Measurements from ENCODE around the gene FSTL4.

Gene FSTL4

GRCh38 chr5:133415906-133416305 is 196.4 kb downstream of the FSTL4 start:
- Histone ChIP-seq H3K27me3 (no peaks in the 10 kb centered on the region), H3K4me2 (no peak overlapping the region), H3K9ac (no peak overlapping the region), H3K9me3 (no peaks in the 10 kb centered on the region), H3K27ac (no peak overlapping the region), H4K20me1 (no peaks in the 10 kb centered on the region), H3K4me3 (no peak overlapping the region), H3K4me1 (no peaks in the 10 kb centered on the region), H3K36me3 (no peaks in the 10 kb centered on the region)
- no peak for TF ChIP-seq Cebpa-rat (IDR thresholded peaks at IDR 0.05)

- Histone ChIP-seq H3K9me3 (no peaks in the 10 kb centered on the region), H3K27me3 (no peaks in the 10 kb centered on the region), H3K4me2 (no peak overlapping the region), H3K27ac (no peak overlapping the region), H3K9ac (no peak overlapping the region), H3K36me3 (no peaks in the 10 kb centered on the region), H4K20me1 (no peaks in the 10 kb centered on the region), H3K4me1 (no peaks in the 10 kb centered on the region), H3K4me3 (no peak overlapping the region)
- TF ChIP-seq Cebpa-rat (IDR thresholded peaks at IDR 0.05) = no peak
Measured at GRCh38 chr5:133415506-133415905, 196.8 kb downstream of the FSTL4 start.

DNA sequence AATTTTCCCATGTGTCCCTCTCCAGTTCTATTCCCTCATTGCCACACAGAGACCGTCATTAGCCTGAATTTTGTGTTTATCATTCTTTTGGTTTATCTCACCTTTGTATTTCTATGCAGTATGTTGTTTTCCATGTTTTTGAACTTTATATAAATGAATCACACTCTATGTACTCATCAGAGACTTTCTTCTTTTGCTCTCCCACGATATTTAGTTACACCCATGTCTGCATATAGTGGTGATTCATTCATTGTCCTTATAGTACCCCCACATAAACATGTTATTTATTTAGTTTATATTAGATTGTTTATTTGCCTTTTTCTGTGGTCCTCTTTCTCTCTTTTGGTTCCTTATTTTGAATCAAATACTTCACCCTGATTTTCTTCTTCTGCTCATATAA is 199.7 kb downstream of the FSTL4 start:
- no peak overlapping the region for H3K4me2 ChIP-seq
- no peaks in the 10 kb centered on the region for H3K4me1 ChIP-seq
- H3K27ac ChIP-seq = no peak overlapping the region
- no peak for TF ChIP-seq Cebpa-rat (IDR thresholded peaks at IDR 0.05)
- H3K4me3 ChIP-seq = no peak overlapping the region
- no peaks in the 10 kb centered on the region for H3K36me3 ChIP-seq
- no peak overlapping the region for H3K9ac ChIP-seq
- H4K20me1 ChIP-seq = no peaks in the 10 kb centered on the region
- no peaks in the 10 kb centered on the region for H3K27me3 ChIP-seq
- H3K9me3 ChIP-seq = no peaks in the 10 kb centered on the region

DNA sequence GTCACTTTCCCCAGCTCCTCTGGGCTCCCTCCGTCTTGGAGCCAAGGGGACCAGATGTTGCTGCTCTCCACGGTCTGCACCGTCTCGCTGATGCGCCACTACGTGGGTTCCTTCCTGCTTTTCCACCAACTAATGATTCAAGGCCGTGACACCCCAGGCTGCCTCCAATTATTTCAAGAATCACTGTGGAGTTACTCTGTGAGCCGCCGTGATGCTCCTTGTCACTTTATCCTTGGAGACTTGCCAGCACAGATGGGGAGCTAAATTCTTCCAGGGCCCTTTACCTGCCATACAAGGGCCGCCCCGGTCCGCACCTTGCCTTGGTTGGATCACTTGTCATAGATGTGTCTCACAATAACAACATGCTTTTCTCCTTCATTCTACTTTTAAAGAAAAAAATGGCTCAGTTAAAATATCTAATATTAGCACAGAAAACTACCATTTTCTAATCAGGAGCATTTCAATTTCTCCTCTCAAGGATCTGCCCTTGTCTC is 202.0 kb downstream of the FSTL4 start:
- H3K36me3 ChIP-seq = no peaks in the 10 kb centered on the region
- no peak for TF ChIP-seq Cebpa-rat (IDR thresholded peaks at IDR 0.05)

GRCh38 chr5:133409210-133409674 is 203.1 kb downstream of the FSTL4 start:
- H3K27me3 ChIP-seq = no peaks in the 10 kb centered on the region
- no peak overlapping the region for H3K9ac ChIP-seq
- no peaks in the 10 kb centered on the region for H3K4me1 ChIP-seq
- no peaks in the 10 kb centered on the region for H3K36me3 ChIP-seq
- no peaks in the 10 kb centered on the region for H3K9me3 ChIP-seq
- H4K20me1 ChIP-seq = no peaks in the 10 kb centered on the region
- no peak overlapping the region for H3K27ac ChIP-seq
- no peak for TF ChIP-seq Cebpa-rat (IDR thresholded peaks at IDR 0.05)
- H3K4me2 ChIP-seq = no peak overlapping the region
- H3K4me3 ChIP-seq = no peak overlapping the region

More for the DNA sequence above, 202.0 kb downstream of the FSTL4 start:
- Histone ChIP-seq H4K20me1 (no peaks in the 10 kb centered on the region), H3K27ac (no peak overlapping the region), H3K27me3 (no peaks in the 10 kb centered on the region), H3K4me3 (no peak overlapping the region), H3K9ac (no peak overlapping the region), H3K4me2 (no peak overlapping the region), H3K9me3 (no peaks in the 10 kb centered on the region), H3K4me1 (no peaks in the 10 kb centered on the region)

GRCh38 chr5:133408322-133408721 is 204.0 kb downstream of the FSTL4 start:
- TF ChIP-seq Cebpa-rat (IDR thresholded peaks at IDR 0.05) = no peak
- Histone ChIP-seq H3K4me1 (no peaks in the 10 kb centered on the region), H3K9me3 (no peaks in the 10 kb centered on the region), H3K27me3 (no peaks in the 10 kb centered on the region), H3K4me2 (no peak overlapping the region), H3K36me3 (no peaks in the 10 kb centered on the region), H3K4me3 (no peak overlapping the region), H3K27ac (no peak overlapping the region), H3K9ac (no peak overlapping the region), H4K20me1 (no peaks in the 10 kb centered on the region)

DNA sequence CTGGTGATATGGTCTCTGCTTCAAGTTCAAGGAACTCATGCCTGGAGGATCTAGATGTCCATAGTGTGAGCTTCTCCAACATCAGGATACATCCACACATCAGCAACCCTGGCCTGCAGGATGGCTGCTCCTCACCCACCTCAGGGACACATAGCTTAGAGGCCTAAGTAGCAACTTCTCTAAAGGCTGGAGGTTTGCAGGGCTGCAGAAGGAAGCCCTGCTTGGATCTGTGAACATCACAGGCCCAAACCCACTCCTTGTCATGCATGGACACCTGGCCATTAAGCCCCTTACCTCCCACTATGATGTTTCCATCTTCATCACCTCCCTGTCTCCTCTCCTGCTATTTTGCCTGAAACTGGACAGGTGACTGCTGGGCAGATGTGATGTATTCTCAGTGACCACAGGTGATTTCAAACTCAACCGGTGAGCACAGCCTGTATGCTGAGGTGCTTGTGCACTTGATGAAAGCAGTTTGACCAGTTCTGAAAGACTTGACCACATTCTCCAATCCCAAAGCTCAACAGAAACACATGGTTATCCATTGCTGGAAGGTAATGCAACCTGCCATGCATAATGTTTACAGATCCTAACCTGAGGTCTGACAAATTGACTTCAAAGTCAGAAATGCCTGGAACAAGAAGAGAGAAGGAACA is 205.2 kb downstream of the FSTL4 start:
- Histone ChIP-seq H3K4me1 (peaks cover 1% of the 10 kb centered on the region), H3K9ac (no peak overlapping the region), H3K9me3 (no peaks in the 10 kb centered on the region)

DNA sequence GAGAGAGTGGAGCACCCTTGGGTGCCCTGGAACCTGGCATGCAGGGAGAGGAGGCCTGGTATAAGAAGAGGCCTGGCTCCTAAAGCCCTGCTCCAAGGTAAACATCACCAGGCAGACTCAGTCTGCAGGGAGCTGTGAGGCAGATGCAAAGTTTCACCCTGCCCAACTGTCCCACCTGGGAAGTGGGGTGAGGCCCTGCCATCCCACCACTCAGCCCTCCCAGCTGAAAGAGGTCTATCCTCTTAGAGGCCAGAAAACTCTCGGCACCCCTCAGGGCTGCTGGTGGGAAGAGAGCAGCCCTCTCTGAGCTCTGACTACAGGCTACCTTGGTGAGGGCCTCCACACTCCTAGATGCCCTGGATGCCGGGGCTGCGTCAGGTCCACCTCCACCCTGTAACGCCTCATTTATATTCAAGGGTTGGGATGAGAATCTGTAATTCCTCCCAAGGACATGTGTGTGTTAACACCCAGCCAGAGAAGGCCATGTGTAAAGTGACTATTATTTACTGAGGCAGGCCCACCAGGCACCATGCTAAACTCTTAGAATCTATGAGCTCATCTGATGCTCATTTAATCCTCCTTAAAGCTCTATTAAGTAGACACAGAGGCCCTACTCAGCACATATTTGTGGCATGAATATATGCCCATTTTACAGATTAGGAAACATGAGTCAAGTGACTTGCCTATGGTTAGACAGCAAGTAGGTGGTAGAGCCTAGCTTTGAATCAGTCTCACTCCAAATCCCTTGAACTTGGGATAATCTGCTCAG is 205.9 kb downstream of the FSTL4 start:
- Histone ChIP-seq H3K9me3 (no peaks in the 10 kb centered on the region), H3K27me3 (no peaks in the 10 kb centered on the region), H3K36me3 (no peaks in the 10 kb centered on the region), H3K4me2 (no peak overlapping the region), H3K27ac (no peak overlapping the region), H3K9ac (no peak overlapping the region), H4K20me1 (no peaks in the 10 kb centered on the region), H3K4me3 (no peak overlapping the region), H3K4me1 (peaks cover 8% of the 10 kb centered on the region)
- no peak for TF ChIP-seq Cebpa-rat (IDR thresholded peaks at IDR 0.05)

More for the DNA sequence above, 205.2 kb downstream of the FSTL4 start:
- Histone ChIP-seq H3K27ac (no peak overlapping the region), H3K36me3 (no peaks in the 10 kb centered on the region), H3K4me2 (no peak overlapping the region), H4K20me1 (no peaks in the 10 kb centered on the region), H3K27me3 (no peaks in the 10 kb centered on the region), H3K4me3 (no peak overlapping the region)
- no peak for TF ChIP-seq Cebpa-rat (IDR thresholded peaks at IDR 0.05)

GRCh38 chr5:133405275-133406034 is 206.9 kb downstream of the FSTL4 start:
- peaks cover 11% of the 10 kb centered on the region for H3K4me1 ChIP-seq
- no peaks in the 10 kb centered on the region for H3K27me3 ChIP-seq
- no peak overlapping the region for H3K27ac ChIP-seq
- H3K36me3 ChIP-seq = no peaks in the 10 kb centered on the region
- H3K4me2 ChIP-seq = no peak overlapping the region
- H3K9ac ChIP-seq = no peak overlapping the region
- H4K20me1 ChIP-seq = no peaks in the 10 kb centered on the region
- TF ChIP-seq Cebpa-rat (IDR thresholded peaks at IDR 0.05) = no peak
- no peaks in the 10 kb centered on the region for H3K9me3 ChIP-seq
- H3K4me3 ChIP-seq = no peak overlapping the region

DNA sequence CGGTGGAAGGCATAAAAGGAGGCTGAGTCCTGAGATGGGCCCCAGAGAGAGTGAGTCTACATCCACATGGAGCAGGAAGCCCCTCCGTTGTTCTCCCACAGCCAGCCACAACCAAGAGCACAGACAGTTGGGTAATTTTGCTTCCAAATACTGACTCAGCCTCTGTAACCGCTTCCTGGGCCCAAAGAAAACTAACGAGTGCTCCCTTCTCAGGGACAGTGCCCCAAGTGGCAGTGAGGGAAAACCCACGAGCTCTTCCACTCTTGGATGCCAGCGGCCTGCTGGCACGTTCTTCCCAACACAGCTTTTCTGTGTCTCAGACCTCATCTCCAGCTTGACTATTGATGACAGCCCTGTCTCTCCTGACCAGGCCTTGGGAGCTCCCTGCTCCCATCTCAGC is 207.6 kb downstream of the FSTL4 start:
- Histone ChIP-seq H3K27me3 (no peaks in the 10 kb centered on the region), H3K4me3 (no peak overlapping the region), H4K20me1 (no peaks in the 10 kb centered on the region), H3K9me3 (no peaks in the 10 kb centered on the region), H3K4me1 (peaks cover 11% of the 10 kb centered on the region), H3K27ac (no peak overlapping the region), H3K9ac (no peak overlapping the region), H3K36me3 (no peaks in the 10 kb centered on the region), H3K4me2 (no peak overlapping the region)
- TF ChIP-seq Cebpa-rat (IDR thresholded peaks at IDR 0.05) = no peak
